H9 (cell line): Measurements from ENCODE around the gene NEDD4L. TPM values are rescaled to one million over a fixed set of nuclear protein-coding genes. Genes with fewer than 3 reads are reported as not detected.

Experiments used
- DNase-seq: peaks from one replicate; pipeline ENCODE4 v3.0.0-alpha.2; 2017
- H2AFZ ChIP-seq: one replicate; pipeline ENCODE4 v1.6.1; 2013; ENCODE audit warnings: mild to moderate bottlenecking, low read length, control low read depth, moderate library complexity
- H2AK5ac ChIP-seq: 2 replicates; pipeline ENCODE4 v1.6.1; 2013; ENCODE audit warnings: low read length, control low read depth, mixed read lengths; ENCODE audit not compliant: insufficient read length
- H2BK120ac ChIP-seq: one replicate; pipeline ENCODE4 v1.6.1; 2013; ENCODE audit warnings: low read depth, mild to moderate bottlenecking, low read length, control low read depth, inconsistent platforms; ENCODE audit not compliant: poor library complexity, severe bottlenecking
- H2BK12ac ChIP-seq: 2 replicates; pipeline ENCODE4 v1.6.1; 2013; ENCODE audit warnings: low read length, control low read depth, mixed read lengths, low read depth; ENCODE audit not compliant: insufficient read length
- H2BK15ac ChIP-seq: 2 replicates; pipeline ENCODE4 v1.6.1; 2013; ENCODE audit warnings: low read depth, low read length, control low read depth
- H2BK20ac ChIP-seq: one replicate; pipeline ENCODE4 v1.6.1; 2013; ENCODE audit warnings: low read depth, mild to moderate bottlenecking, low read length, control low read depth, inconsistent platforms; ENCODE audit not compliant: poor library complexity, severe bottlenecking
- H2BK5ac ChIP-seq: 2 replicates; pipeline ENCODE4 v1.6.1; 2013; ENCODE audit warnings: low read length, control low read depth, mixed read lengths; ENCODE audit not compliant: insufficient read length
- H3K14ac ChIP-seq: 2 replicates; pipeline ENCODE4 v1.6.1; 2013; ENCODE audit warnings: low read length, control low read depth; ENCODE audit not compliant: insufficient read depth
- H3K18ac ChIP-seq: 2 replicates; pipeline ENCODE4 v1.6.1; 2013; ENCODE audit warnings: low read depth, mild to moderate bottlenecking, mixed read lengths, low read length, control low read depth; ENCODE audit not compliant: insufficient read length
- H3K23ac ChIP-seq: 2 replicates; pipeline ENCODE4 v1.6.1; 2013; ENCODE audit warnings: low read length, control low read depth, mixed read lengths, low read depth; ENCODE audit not compliant: insufficient read length
- H3K23me2 ChIP-seq: 2 replicates; pipeline ENCODE4 v1.6.1; 2013; ENCODE audit warnings: low read depth, mild to moderate bottlenecking, mixed read lengths, low read length, control low read depth; ENCODE audit not compliant: insufficient read length, poor library complexity, severe bottlenecking
- H3K27ac ChIP-seq: 2 replicates; pipeline ENCODE4 v1.5.1; 2013; ENCODE audit warnings: low read length, control low read depth, mixed read lengths, low read depth; ENCODE audit not compliant: insufficient read length
- H3K27me3 ChIP-seq: 2 replicates; pipeline ENCODE4 v1.6.1; 2013; ENCODE audit warnings: low read length, control low read depth, inconsistent platforms; ENCODE audit not compliant: insufficient read depth
- H3K4ac ChIP-seq: 2 replicates; pipeline ENCODE4 v1.6.1; 2013; ENCODE audit warnings: low read depth, mild to moderate bottlenecking, control low read depth, inconsistent platforms, low read length, moderate library complexity
- H3K4me1 ChIP-seq: 2 replicates; pipeline ENCODE4 v1.6.1; 2013; ENCODE audit warnings: low read length, control low read depth, inconsistent platforms; ENCODE audit not compliant: insufficient read depth
- H3K4me2 ChIP-seq: 2 replicates; pipeline ENCODE4 v1.6.1; 2013; ENCODE audit warnings: low read length, control low read depth, mixed read lengths; ENCODE audit not compliant: insufficient read length, insufficient read depth
- H3K56ac ChIP-seq: 2 replicates; pipeline ENCODE4 v1.6.1; 2013; ENCODE audit warnings: low read depth, mild to moderate bottlenecking, mixed read lengths, low read length, control low read depth; ENCODE audit not compliant: insufficient read length
- H3K79me1 ChIP-seq: 2 replicates; pipeline ENCODE4 v1.6.1; 2013; ENCODE audit warnings: low read depth, mild to moderate bottlenecking, moderate library complexity, low read length, control low read depth, inconsistent platforms; ENCODE audit not compliant: insufficient read depth, poor library complexity, severe bottlenecking
- H3K79me2 ChIP-seq: 2 replicates; pipeline ENCODE4 v1.6.1; 2013; ENCODE audit warnings: low read length, control low read depth, inconsistent platforms; ENCODE audit not compliant: insufficient read depth
- H3K9ac ChIP-seq: 2 replicates; pipeline ENCODE4 v1.6.1; 2013; ENCODE audit warnings: low read length, control low read depth, mixed read lengths; ENCODE audit not compliant: insufficient read length; ENCODE audit errors: extremely low read depth
- H3K9me3 ChIP-seq: one replicate; pipeline ENCODE4 v1.6.1; 2013; ENCODE audit warnings: low read depth, low read length, inconsistent platforms; ENCODE audit not compliant: control insufficient read depth
- H3T11ph ChIP-seq: one replicate; pipeline ENCODE4 v1.6.1; 2013; ENCODE audit warnings: mild to moderate bottlenecking, low read length, control low read depth, inconsistent platforms
- H4K20me1 ChIP-seq: one replicate; pipeline ENCODE4 v1.6.1; 2013; ENCODE audit not compliant: control insufficient read depth, insufficient read length, insufficient read depth
- H4K5ac ChIP-seq: 2 replicates; pipeline ENCODE4 v1.6.1; 2013; ENCODE audit warnings: low read depth, mild to moderate bottlenecking, mixed read lengths, low read length, control low read depth; ENCODE audit not compliant: insufficient read length
- H4K8ac ChIP-seq: replicated peaks from 2 replicates; pipeline ENCODE4 v1.6.1; 2013; ENCODE audit warnings: low read length, control low read depth, mixed read lengths, low read depth; ENCODE audit not compliant: insufficient read length
- H4K91ac ChIP-seq: 2 replicates; pipeline ENCODE4 v1.6.1; 2013; ENCODE audit warnings: low read depth, mild to moderate bottlenecking, moderate library complexity, mixed read lengths, low read length, control low read depth; ENCODE audit not compliant: insufficient read length
- H3K27ac Mint-ChIP-seq, 3 experiments: 2 replicates in 2 of 3; 3 replicates in 1 of 3; pipeline ENCODE4 v1.8.0; 2020 to 2021; ENCODE audit warnings: mixed read lengths in 3 of 3, mild to moderate bottlenecking in 1 of 3, moderate library complexity in 1 of 3
- H3K27me3 Mint-ChIP-seq: 2 replicates; pipeline ENCODE4 v1.8.0; 2021; ENCODE audit warnings: low read depth, mild to moderate bottlenecking, moderate library complexity, mixed read lengths
- H3K36me3 Mint-ChIP-seq, 3 experiments: 2 replicates in 2 of 3; 3 replicates in 1 of 3; pipeline ENCODE4 v1.8.0; 2020 to 2021; ENCODE audit warnings: low read depth in 3 of 3, mixed read lengths in 3 of 3; ENCODE audit not compliant: insufficient read depth in 1 of 3
- H3K4me1 Mint-ChIP-seq, 2 experiments: 2 replicates each; pipeline ENCODE4 v1.8.0; 2020; ENCODE audit warnings: mixed read lengths in 2 of 2
- H3K4me3 Mint-ChIP-seq, 2 experiments: 2 replicates in 1 of 2; 3 replicates in 1 of 2; pipeline ENCODE4 v1.8.0; 2020 to 2021; ENCODE audit warnings: mild to moderate bottlenecking in 2 of 2, mixed read lengths in 2 of 2, moderate library complexity in 1 of 2
- H3K9me3 Mint-ChIP-seq, 2 experiments: 2 replicates in 1 of 2; 3 replicates in 1 of 2; pipeline ENCODE4 v1.8.0; 2020; ENCODE audit warnings: mild to moderate bottlenecking in 2 of 2, mixed read lengths in 2 of 2, moderate library complexity in 1 of 2
- CTCF ChIP-seq: fragments of 200-600 bp; sonication (generic); conservative IDR thresholded peaks from 3 replicates; pipeline ENCODE4 v1.8.0; 2021; ENCODE audit warnings: antibody characterized with exemption, mild to moderate bottlenecking
- WGBS: extraction: QIAGEN DNeasy Blood & Tissue Kit; methylation state at CpG from one replicate; pipeline ENCODE4 v1.1.7; 2013; ENCODE audit warnings: missing lambda C conversion rate, low lambda C conversion rate, mixed read lengths; ENCODE audit not compliant: insufficient read length; ENCODE audit errors: extremely low coverage; 5-methylcytosine and 5-hydroxymethylcytosine counted together
- total RNA-seq: library from RNA; stranded (reverse); gene quantifications from 2 replicates; pipeline ENCODE4 v1.2.1, GENCODE V29; 2021

NEDD4L gene
- total RNA-seq, 1 experiment from 2014 or later = 76.3 TPM

- Mint-ChIP-seq H3K4me3 (no peak overlapping the region), H3K9me3 (no peaks in the 10 kb centered on the region), H3K27ac (no peak overlapping the region; a peak in 1 of 7 replicates), H3K36me3 (0 out of 7 replicates have a peak, but pooled peaks cover 0 to 2% (median 0%) of the 10 kb centered on the region in 3 experiments), H3K4me1 (peaks cover 21 to 27% of the 10 kb centered on the region in 2 experiments), H3K27me3 (no peaks in the 10 kb centered on the region)
- no peak overlapping the region for H2AK5ac ChIP-seq
- H2BK15ac ChIP-seq = no peak overlapping the region
- H3K27ac ChIP-seq = no peak overlapping the region
- no peak for DNase-seq
- no peaks in the 10 kb centered on the region for H3K23me2 ChIP-seq
- no peak overlapping the region for H2BK12ac ChIP-seq
- H3K4ac ChIP-seq = no peak overlapping the region
- no peak overlapping the region for H3K9ac ChIP-seq
- H4K8ac ChIP-seq = no peak overlapping the region
- H3K4me2 ChIP-seq = no peak overlapping the region
- no peak for TF ChIP-seq CTCF
- no peaks in the 10 kb centered on the region for H4K20me1 ChIP-seq
- H3K79me1 ChIP-seq = peaks cover 4% of the 10 kb centered on the region
- no CpG with 5 or more reads among the region's 4 CpGs for WGBS
- no peak overlapping the region for H4K5ac ChIP-seq
- H3K56ac ChIP-seq = no peak overlapping the region
- peaks cover 10% of the 10 kb centered on the region for H3K4me1 ChIP-seq
- peaks cover 3% of the 10 kb centered on the region; the same call in 1 of the 2 replicates for H3K79me2 ChIP-seq
- no peak overlapping the region for H3T11ph ChIP-seq
- H4K91ac ChIP-seq = no peak overlapping the region
- H3K9me3 ChIP-seq = no peaks in the 10 kb centered on the region
- H2BK20ac ChIP-seq = no peak overlapping the region
- no peak overlapping the region for H2BK120ac ChIP-seq
- no peak overlapping the region for H3K23ac ChIP-seq
- no peak overlapping the region for H3K14ac ChIP-seq
- no peak overlapping the region for H3K18ac ChIP-seq
- H2BK5ac ChIP-seq = no peak overlapping the region
- no peaks in the 10 kb centered on the region for H3K27me3 ChIP-seq
- no peak overlapping the region for H2AFZ ChIP-seq
Observed at GRCh38 chr18:58270396-58270795, 226.4 kb downstream of the NEDD4L start.
